Neural progenitor cell (in vitro differentiated cells): Measurements from ENCODE around the gene VAV3. TPM values are rescaled to one million over a fixed set of nuclear protein-coding genes. Genes with fewer than 3 reads are reported as not detected.

ENCODE experiments used
- DNase-seq: peaks from one replicate; pipeline ENCODE4 v3.0.0-alpha.2; 2016; ENCODE audit warnings: low spot score
- H2AFZ ChIP-seq: fragments of 200-600 bp; sonication (generic); replicated peaks from 2 replicates; pipeline ENCODE4 v1.6.1; 2016; ENCODE audit warnings: antibody characterized with exemption
- H3F3A ChIP-seq: fragments of 200-600 bp; sonication (generic); 2 replicates; pipeline ENCODE4 v1.6.1; 2016; ENCODE audit warnings: antibody characterized with exemption, low read depth
- H3K27ac ChIP-seq: fragments of 200-600 bp; sonication (generic); 2 replicates; pipeline ENCODE4 v1.5.1; 2016; ENCODE audit warnings: mild to moderate bottlenecking
- H3K27me3 ChIP-seq: fragments of 200-600 bp; sonication (generic); 2 replicates; pipeline ENCODE4 v1.6.1; 2016; ENCODE audit warnings: mild to moderate bottlenecking, moderate library complexity
- H3K36me3 ChIP-seq: fragments of 200-600 bp; sonication (generic); 2 replicates; pipeline ENCODE4 v1.5.1; 2016
- H3K4me1 ChIP-seq: fragments of 200-600 bp; sonication (generic); 2 replicates; pipeline ENCODE4 v1.6.1; 2016; ENCODE audit warnings: mixed run types
- H3K4me2 ChIP-seq: fragments of 200-600 bp; sonication (generic); 2 replicates; pipeline ENCODE4 v1.6.1; 2016
- H3K4me3 ChIP-seq: fragments of 200-600 bp; sonication (generic); 2 replicates; pipeline ENCODE4 v1.5.1; 2016
- H3K79me2 ChIP-seq: fragments of 200-600 bp; sonication (generic); 2 replicates; pipeline ENCODE4 v1.6.1; 2016; ENCODE audit warnings: low read depth
- H3K9ac ChIP-seq: fragments of 200-600 bp; sonication (generic); 2 replicates; pipeline ENCODE4 v1.6.1; 2016
- H3K9me3 ChIP-seq: fragments of 200-600 bp; sonication (generic); 2 replicates; pipeline ENCODE4 v1.5.1; 2016; ENCODE audit warnings: low read depth
- H4K20me1 ChIP-seq: fragments of 200-600 bp; sonication (generic); 2 replicates; pipeline ENCODE4 v1.6.1; 2016; ENCODE audit warnings: low read depth
- H3K27ac Mint-ChIP-seq: 3 replicates; pipeline ENCODE4 v1.8.0; 2021; ENCODE audit warnings: mixed read lengths
- H3K27me3 Mint-ChIP-seq: 2 replicates; pipeline ENCODE4 v1.8.0; 2022; ENCODE audit warnings: low read depth, mild to moderate bottlenecking, inconsistent platforms, moderate library complexity, mixed read lengths; ENCODE audit not compliant: insufficient read depth
- H3K36me3 Mint-ChIP-seq: 3 replicates; pipeline ENCODE4 v1.8.0; 2021; ENCODE audit warnings: mixed read lengths
- H3K4me1 Mint-ChIP-seq: 3 replicates; pipeline ENCODE4 v1.8.0; 2021; ENCODE audit warnings: mixed read lengths
- H3K4me3 Mint-ChIP-seq: 3 replicates; pipeline ENCODE4 v1.8.0; 2021; ENCODE audit warnings: mild to moderate bottlenecking, moderate library complexity, mixed read lengths
- H3K9me3 Mint-ChIP-seq: 3 replicates; pipeline ENCODE4 v1.8.0; 2020; ENCODE audit warnings: mixed read lengths
- CTCF ChIP-seq: fragments of 200-600 bp; sonication (generic); IDR thresholded peaks from 2 replicates; pipeline ENCODE4 v1.5.1; 2017; ENCODE audit warnings: antibody characterized with exemption, mild to moderate bottlenecking
- EZH2 ChIP-seq: fragments of 200-600 bp; sonication (generic); IDR thresholded peaks from 2 replicates; pipeline ENCODE4 v1.6.1; 2017; ENCODE audit warnings: antibody characterized with exemption, mild to moderate bottlenecking, moderate library complexity
- EZH2phosphoT487 ChIP-seq: fragments of 200-600 bp; sonication (generic); IDR thresholded peaks from 2 replicates; pipeline ENCODE4 v1.6.1; 2017; ENCODE audit warnings: antibody characterized with exemption
- total RNA-seq: library from RNA; depleted of rRNA; stranded (reverse); fragments of >200 nt; gene quantifications from 2 replicates; pipeline ENCODE4 v1.2.3, GENCODE V29; 2015; ENCODE audit warnings: low replicate concordance

Gene VAV3
- total RNA-seq, 1 donor from 2014 or later: 1.7 TPM

- Histone ChIP-seq H3K79me2 (no peaks in the 10 kb centered on the region), H3F3A (no peaks in the 10 kb centered on the region), H4K20me1 (no peaks in the 10 kb centered on the region), H3K27me3 (no peaks in the 10 kb centered on the region), H3K27ac (no peak overlapping the region), H3K9me3 (no peaks in the 10 kb centered on the region), H3K4me2 (no peak overlapping the region), H3K4me1 (no peaks in the 10 kb centered on the region), H3K4me3 (no peak overlapping the region), H2AFZ (no peak overlapping the region), H3K9ac (no peak overlapping the region), H3K36me3 (no peaks in the 10 kb centered on the region)
- H3K36me3 Mint-ChIP-seq: no peaks in the 10 kb centered on the region
- H3K27ac Mint-ChIP-seq: no peak overlapping the region
- H3K4me1 Mint-ChIP-seq: no peaks in the 10 kb centered on the region
- DNase-seq: no peak
- no peak for TF ChIP-seq EZH2phosphoT487
- no peak for TF ChIP-seq CTCF
- no peak for TF ChIP-seq EZH2
- H3K4me3 Mint-ChIP-seq: no peak overlapping the region
- peaks cover 5% of the 10 kb centered on the region for H3K9me3 Mint-ChIP-seq
- peaks cover 3% of the 10 kb centered on the region for H3K27me3 Mint-ChIP-seq
Observed at GRCh38 chr1:107835151-107835670, 129.8 kb downstream of the VAV3 start.

- no peaks in the 10 kb centered on the region for H3F3A ChIP-seq
- no peak overlapping the region for H3K4me2 ChIP-seq
- no peaks in the 10 kb centered on the region for H3K79me2 ChIP-seq
- H3K4me1 ChIP-seq: no peaks in the 10 kb centered on the region
- Mint-ChIP-seq H3K4me1 (no peaks in the 10 kb centered on the region), H3K27me3 (peaks cover 3% of the 10 kb centered on the region), H3K4me3 (no peak overlapping the region), H3K9me3 (peaks cover 5% of the 10 kb centered on the region), H3K36me3 (no peaks in the 10 kb centered on the region), H3K27ac (no peak overlapping the region)
- no peaks in the 10 kb centered on the region for H3K9me3 ChIP-seq
- H3K27me3 ChIP-seq: no peaks in the 10 kb centered on the region
- H2AFZ ChIP-seq: no peak overlapping the region
- no peaks in the 10 kb centered on the region for H4K20me1 ChIP-seq
- no peak overlapping the region for H3K4me3 ChIP-seq
- H3K27ac ChIP-seq: no peak overlapping the region
- TF ChIP-seq EZH2: no peak
- no peak for TF ChIP-seq CTCF
- no peak for TF ChIP-seq EZH2phosphoT487
- no peak for DNase-seq
- no peaks in the 10 kb centered on the region for H3K36me3 ChIP-seq
- H3K9ac ChIP-seq: no peak overlapping the region
Observed at GRCh38 chr1:107833061-107833460, 131.9 kb downstream of the VAV3 start.

GRCh38 chr1:107831921-107832320 lies 133.1 kb downstream of the VAV3 start:
- Histone ChIP-seq H4K20me1 (no peaks in the 10 kb centered on the region), H3K9ac (no peak overlapping the region), H3K79me2 (no peaks in the 10 kb centered on the region), H3K27ac (no peak overlapping the region), H3K4me2 (no peak overlapping the region), H3F3A (no peaks in the 10 kb centered on the region), H3K9me3 (no peaks in the 10 kb centered on the region), H3K4me3 (no peak overlapping the region), H2AFZ (no peak overlapping the region), H3K4me1 (no peaks in the 10 kb centered on the region), H3K36me3 (no peaks in the 10 kb centered on the region), H3K27me3 (no peaks in the 10 kb centered on the region)
- no peak overlapping the region for H3K27ac Mint-ChIP-seq
- no peaks in the 10 kb centered on the region for H3K36me3 Mint-ChIP-seq
- no peak overlapping the region for H3K4me3 Mint-ChIP-seq
- no peak for DNase-seq
- H3K4me1 Mint-ChIP-seq: no peaks in the 10 kb centered on the region
- peaks cover 3% of the 10 kb centered on the region for H3K27me3 Mint-ChIP-seq
- TF ChIP-seq CTCF (no peak), EZH2phosphoT487 (no peak), EZH2 (no peak)
- H3K9me3 Mint-ChIP-seq: no peaks in the 10 kb centered on the region
